ENCODE data around the gene PHLPP1.

The PHLPP1 gene

GRCh38 chr18:62749389-62749788 lies 34.0 kb downstream of the PHLPP1 start:
- Histone ChIP-seq H3K4me1 (ENCODE audit: insufficient read depth, low read length, poor library complexity, severe bottlenecking) (peaks cover 40% of the 10 kb centered on the region), H3K9ac (ENCODE audit: low read depth, low read length, poor library complexity, severe bottlenecking) (no peak overlapping the region), H2AFZ (ENCODE audit: low read length) (no peak overlapping the region), H3K4me3 (ENCODE audit: low read length, poor library complexity, severe bottlenecking) (no peak overlapping the region), H3K79me2 (ENCODE audit: insufficient read depth, low read length) (peaks cover 98% of the 10 kb centered on the region), H3F3A (ENCODE audit: low read depth) (no peaks in the 10 kb centered on the region), H3K9me3 (ENCODE audit: insufficient read depth, low read depth, low read length) (no peaks in the 10 kb centered on the region), H3K4me2 (ENCODE audit: low read depth, low read length, poor library complexity, severe bottlenecking) (no peak overlapping the region), H3K27me3 (ENCODE audit: insufficient read depth, low read length, poor library complexity, severe bottlenecking) (no peaks in the 10 kb centered on the region), H3K9me2 (replicated peaks; ENCODE audit: low read depth, low read length) (no peaks in the 10 kb centered on the region), H3K36me3 (ENCODE audit: insufficient read depth, low read length) (no peaks in the 10 kb centered on the region), H4K20me1 (ENCODE audit: insufficient read depth, low read length, poor library complexity, severe bottlenecking) (peaks cover 20% of the 10 kb centered on the region)
- no peak for TF ChIP-seq EZH2phosphoT487 (IDR thresholded peaks at IDR 0.05; ENCODE audit: borderline replicate concordance)
- TF ChIP-seq CTCF (conservative IDR thresholded peaks at IDR 0.05; ENCODE audit: low read length): no peak

GRCh38 chr18:62751341-62751821 lies 36.0 kb downstream of the PHLPP1 start:
- Histone ChIP-seq H3K9me2 (replicated peaks; ENCODE audit: low read depth, low read length) (no peaks in the 10 kb centered on the region), H3K4me1 (ENCODE audit: insufficient read depth, low read length, poor library complexity, severe bottlenecking) (peaks cover 26% of the 10 kb centered on the region), H4K20me1 (ENCODE audit: insufficient read depth, low read length, poor library complexity, severe bottlenecking) (peaks cover 11% of the 10 kb centered on the region), H3F3A (ENCODE audit: low read depth) (no peaks in the 10 kb centered on the region), H3K4me3 (ENCODE audit: low read length, poor library complexity, severe bottlenecking) (peak overlapping the region; percentile 8), H3K9me3 (ENCODE audit: insufficient read depth, low read depth, low read length) (no peaks in the 10 kb centered on the region), H3K79me2 (ENCODE audit: insufficient read depth, low read length) (peaks cover 97% of the 10 kb centered on the region), H3K9ac (ENCODE audit: low read depth, low read length, poor library complexity, severe bottlenecking) (no peak overlapping the region), H3K36me3 (ENCODE audit: insufficient read depth, low read length) (no peaks in the 10 kb centered on the region), H3K4me2 (ENCODE audit: low read depth, low read length, poor library complexity, severe bottlenecking) (peak overlapping the region; percentile 53), H2AFZ (ENCODE audit: low read length) (no peak overlapping the region), H3K27me3 (ENCODE audit: insufficient read depth, low read length, poor library complexity, severe bottlenecking) (no peaks in the 10 kb centered on the region)
- TF ChIP-seq EZH2phosphoT487 (IDR thresholded peaks at IDR 0.05; ENCODE audit: borderline replicate concordance): no peak
- TF ChIP-seq CTCF (conservative IDR thresholded peaks at IDR 0.05; ENCODE audit: low read length): no peak

GRCh38 chr18:62751977-62752376 lies 36.6 kb downstream of the PHLPP1 start:
- Histone ChIP-seq H3K9ac (ENCODE audit: low read depth, low read length, poor library complexity, severe bottlenecking) (no peak overlapping the region), H3K79me2 (ENCODE audit: insufficient read depth, low read length) (peaks cover 97% of the 10 kb centered on the region)

More at GRCh38 chr18:62751977-62752376, 36.6 kb downstream of the PHLPP1 start:
- Histone ChIP-seq H3K4me2 (ENCODE audit: low read depth, low read length, poor library complexity, severe bottlenecking) (peak overlapping the region; percentile 53), H2AFZ (ENCODE audit: low read length) (no peak overlapping the region), H4K20me1 (ENCODE audit: insufficient read depth, low read length, poor library complexity, severe bottlenecking) (peaks cover 11% of the 10 kb centered on the region), H3F3A (ENCODE audit: low read depth) (no peaks in the 10 kb centered on the region), H3K27me3 (ENCODE audit: insufficient read depth, low read length, poor library complexity, severe bottlenecking) (no peaks in the 10 kb centered on the region), H3K36me3 (ENCODE audit: insufficient read depth, low read length) (no peaks in the 10 kb centered on the region), H3K9me3 (ENCODE audit: insufficient read depth, low read depth, low read length) (no peaks in the 10 kb centered on the region), H3K4me3 (ENCODE audit: low read length, poor library complexity, severe bottlenecking) (peak overlapping the region; percentile 8), H3K4me1 (ENCODE audit: insufficient read depth, low read length, poor library complexity, severe bottlenecking) (peaks cover 28% of the 10 kb centered on the region), H3K9me2 (replicated peaks; ENCODE audit: low read depth, low read length) (no peaks in the 10 kb centered on the region)
- TF ChIP-seq CTCF (conservative IDR thresholded peaks at IDR 0.05; ENCODE audit: low read length): no peak
- TF ChIP-seq EZH2phosphoT487 (IDR thresholded peaks at IDR 0.05; ENCODE audit: borderline replicate concordance): no peak
